ENCODE results near the gene PDE1A. TPM values are rescaled to one million over a fixed set of nuclear protein-coding genes. Genes with fewer than 3 reads are reported as not detected.

The PDE1A gene
- total RNA-seq, 1 donor, result 42.0 TPM

DNA sequence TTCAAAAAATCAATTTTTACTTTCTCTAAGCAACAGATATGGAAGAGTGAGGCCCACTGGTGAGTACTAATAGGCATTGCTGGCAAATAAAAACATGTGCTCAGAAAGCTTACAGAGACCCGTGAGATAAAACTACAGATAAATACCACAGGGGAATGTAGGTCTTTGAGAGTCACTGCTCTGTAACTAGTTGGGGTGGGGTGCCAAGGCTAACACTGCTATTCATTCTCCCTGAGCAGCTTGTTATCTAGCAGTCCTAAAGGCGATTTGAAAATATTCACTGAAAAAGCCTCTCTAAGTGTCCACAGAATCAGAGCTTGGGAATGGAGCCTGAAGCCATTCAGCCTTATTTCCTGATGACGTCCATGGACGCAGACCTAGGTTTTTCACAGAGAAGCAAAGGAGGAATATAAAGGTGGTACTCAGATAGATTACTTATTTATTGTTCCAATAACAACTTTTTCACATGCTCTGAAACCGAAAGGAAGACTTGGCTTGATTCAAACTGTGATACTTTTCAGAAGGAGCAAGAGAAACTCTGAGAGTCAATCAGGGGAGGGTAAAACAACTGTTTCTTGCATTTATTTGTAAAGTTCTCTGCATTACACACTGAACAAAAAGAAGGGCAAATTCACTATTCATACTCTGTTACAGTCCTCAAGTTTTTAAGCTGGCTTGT lies 252.8 kb downstream of the PDE1A start:
- no peaks in the 10 kb centered on the region for H3K4me1 ChIP-seq (ENCODE audit: insufficient read depth, low read length)
- no peaks in the 10 kb centered on the region for H4K20me1 ChIP-seq (ENCODE audit: insufficient read depth, low read length)
- H3K79me2 ChIP-seq (ENCODE audit: insufficient read depth, low read length), result no peaks in the 10 kb centered on the region
- no peak overlapping the region for H3K27ac ChIP-seq (ENCODE audit: low read depth, low read length)
- H2AFZ ChIP-seq (ENCODE audit: low read length), result peak overlapping the region; percentile 8
- H3K36me3 ChIP-seq (ENCODE audit: insufficient read depth, low read length), result no peaks in the 10 kb centered on the region
- H3K9me3 ChIP-seq (ENCODE audit: low read depth, low read length), result no peaks in the 10 kb centered on the region
- peak; percentile 26 for DNase-seq (ENCODE audit: insufficient read length, low spot score, missing footprints)
- H3K27me3 ChIP-seq (ENCODE audit: insufficient read depth, low read length), result no peaks in the 10 kb centered on the region
- no peak overlapping the region for H3K4me3 ChIP-seq (ENCODE audit: insufficient read depth, low read length)
- no peak overlapping the region for H3K4me2 ChIP-seq (ENCODE audit: insufficient read depth, low read length)
- TF ChIP-seq, protein P1, sequence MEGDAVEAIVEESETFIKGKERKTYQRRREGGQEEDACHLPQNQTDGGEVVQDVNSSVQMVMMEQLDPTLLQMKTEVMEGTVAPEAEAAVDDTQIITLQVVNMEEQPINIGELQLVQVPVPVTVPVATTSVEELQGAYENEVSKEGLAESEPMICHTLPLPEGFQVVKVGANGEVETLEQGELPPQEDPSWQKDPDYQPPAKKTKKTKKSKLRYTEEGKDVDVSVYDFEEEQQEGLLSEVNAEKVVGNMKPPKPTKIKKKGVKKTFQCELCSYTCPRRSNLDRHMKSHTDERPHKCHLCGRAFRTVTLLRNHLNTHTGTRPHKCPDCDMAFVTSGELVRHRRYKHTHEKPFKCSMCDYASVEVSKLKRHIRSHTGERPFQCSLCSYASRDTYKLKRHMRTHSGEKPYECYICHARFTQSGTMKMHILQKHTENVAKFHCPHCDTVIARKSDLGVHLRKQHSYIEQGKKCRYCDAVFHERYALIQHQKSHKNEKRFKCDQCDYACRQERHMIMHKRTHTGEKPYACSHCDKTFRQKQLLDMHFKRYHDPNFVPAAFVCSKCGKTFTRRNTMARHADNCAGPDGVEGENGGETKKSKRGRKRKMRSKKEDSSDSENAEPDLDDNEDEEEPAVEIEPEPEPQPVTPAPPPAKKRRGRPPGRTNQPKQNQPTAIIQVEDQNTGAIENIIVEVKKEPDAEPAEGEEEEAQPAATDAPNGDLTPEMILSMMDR (IDR thresholded peaks at IDR 0.05; ENCODE audit: extremely low read depth, low read depth, low read length), result no peak

GRCh38 chr2:182170341-182170740 lies 256.5 kb downstream of the PDE1A start:
- no peak overlapping the region for H3K4me3 ChIP-seq (ENCODE audit: insufficient read depth, low read length)
- no peaks in the 10 kb centered on the region for H3K36me3 ChIP-seq (ENCODE audit: insufficient read depth, low read length)

DNA sequence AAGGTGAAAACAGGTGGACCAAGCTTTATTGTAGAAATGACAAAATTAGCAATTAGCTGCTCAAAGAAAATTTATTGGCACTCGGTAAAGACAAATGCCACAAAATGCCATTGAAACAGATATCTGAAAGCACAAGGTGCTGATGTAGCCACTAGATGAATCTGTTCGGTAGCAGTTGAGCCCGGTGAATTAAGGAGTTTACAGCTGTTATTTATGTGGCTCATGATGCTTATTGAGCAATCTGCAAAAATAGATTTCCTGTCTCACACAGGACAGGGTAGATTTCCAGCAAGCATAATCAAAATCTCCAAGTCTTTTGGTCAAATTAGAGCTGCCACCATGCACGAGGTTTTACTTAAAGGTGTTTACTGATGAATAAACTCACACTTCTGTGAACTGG lies 259.0 kb downstream of the PDE1A start:
- DNase-seq (ENCODE audit: insufficient read length, low spot score, missing footprints), result no peak
- Histone ChIP-seq H3K79me2 (ENCODE audit: insufficient read depth, low read length) (no peaks in the 10 kb centered on the region), H4K20me1 (ENCODE audit: insufficient read depth, low read length) (no peaks in the 10 kb centered on the region), H3K4me2 (ENCODE audit: insufficient read depth, low read length) (no peak overlapping the region), H3K4me3 (ENCODE audit: insufficient read depth, low read length) (no peak overlapping the region), H2AFZ (ENCODE audit: low read length) (no peak overlapping the region), H3K27ac (ENCODE audit: low read depth, low read length) (no peak overlapping the region), H3K36me3 (ENCODE audit: insufficient read depth, low read length) (no peaks in the 10 kb centered on the region), H3K9me3 (ENCODE audit: low read depth, low read length) (no peaks in the 10 kb centered on the region), H3K27me3 (ENCODE audit: insufficient read depth, low read length) (no peaks in the 10 kb centered on the region), H3K4me1 (ENCODE audit: insufficient read depth, low read length) (peaks cover 2% of the 10 kb centered on the region)
- TF ChIP-seq, protein P1 (IDR thresholded peaks at IDR 0.05; ENCODE audit: extremely low read depth, low read depth, low read length), result no peak

More at GRCh38 chr2:182170341-182170740, 256.5 kb downstream of the PDE1A start:
- no peak overlapping the region for H3K27ac ChIP-seq (ENCODE audit: low read depth, low read length)
- no peak for DNase-seq (ENCODE audit: insufficient read length, low spot score, missing footprints)
- no peaks in the 10 kb centered on the region for H4K20me1 ChIP-seq (ENCODE audit: insufficient read depth, low read length)
- H3K4me2 ChIP-seq (ENCODE audit: insufficient read depth, low read length), result no peak overlapping the region
- H3K4me1 ChIP-seq (ENCODE audit: insufficient read depth, low read length), result peaks cover 2% of the 10 kb centered on the region
- H3K79me2 ChIP-seq (ENCODE audit: insufficient read depth, low read length), result no peaks in the 10 kb centered on the region
- H2AFZ ChIP-seq (ENCODE audit: low read length), result no peak overlapping the region
- H3K9me3 ChIP-seq (ENCODE audit: low read depth, low read length), result no peaks in the 10 kb centered on the region
- no peaks in the 10 kb centered on the region for H3K27me3 ChIP-seq (ENCODE audit: insufficient read depth, low read length)
- TF ChIP-seq, protein P1 (IDR thresholded peaks at IDR 0.05; ENCODE audit: extremely low read depth, low read depth, low read length), result no peak

DNA sequence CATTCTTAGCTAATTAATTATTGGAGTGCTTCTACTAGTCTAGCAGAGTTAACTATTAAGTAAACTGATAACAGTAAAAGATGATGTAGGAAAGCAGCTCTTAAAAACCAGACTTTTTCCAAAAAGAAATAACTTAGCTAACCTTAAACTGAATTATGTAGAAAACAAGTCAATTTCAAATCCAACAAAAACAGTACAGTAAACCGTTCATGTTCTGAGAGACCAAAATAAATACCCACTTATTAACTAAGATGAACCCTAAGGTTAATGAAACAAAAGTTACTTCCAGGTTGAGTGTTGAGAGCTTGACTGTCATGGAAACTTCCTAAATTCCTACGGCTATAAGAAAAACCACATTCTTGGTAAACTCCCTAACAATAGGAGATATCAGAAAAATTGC lies 260.0 kb downstream of the PDE1A start:
- peaks cover 2% of the 10 kb centered on the region for H3K4me1 ChIP-seq (ENCODE audit: insufficient read depth, low read length)
- TF ChIP-seq, protein P1 (IDR thresholded peaks at IDR 0.05; ENCODE audit: extremely low read depth, low read depth, low read length), result no peak
- no peak overlapping the region for H3K4me3 ChIP-seq (ENCODE audit: insufficient read depth, low read length)
- H3K36me3 ChIP-seq (ENCODE audit: insufficient read depth, low read length), result no peaks in the 10 kb centered on the region
- no peak overlapping the region for H3K4me2 ChIP-seq (ENCODE audit: insufficient read depth, low read length)
- no peaks in the 10 kb centered on the region for H3K9me3 ChIP-seq (ENCODE audit: low read depth, low read length)
- no peaks in the 10 kb centered on the region for H3K79me2 ChIP-seq (ENCODE audit: insufficient read depth, low read length)
- H3K27ac ChIP-seq (ENCODE audit: low read depth, low read length), result no peak overlapping the region
- no peak for DNase-seq (ENCODE audit: insufficient read length, low spot score, missing footprints)
- H4K20me1 ChIP-seq (ENCODE audit: insufficient read depth, low read length), result no peaks in the 10 kb centered on the region
- no peaks in the 10 kb centered on the region for H3K27me3 ChIP-seq (ENCODE audit: insufficient read depth, low read length)
- H2AFZ ChIP-seq (ENCODE audit: low read length), result no peak overlapping the region

Data from osteoblast (primary cell).